ENCODE results near the gene RNF44. TPM values are rescaled to one million over a fixed set of nuclear protein-coding genes. Genes with fewer than 3 reads are reported as not detected.

Gene RNF44
- 6.0 TPM for polyA plus RNA-seq

GRCh38 chr5:176536902-176537553, at the start of gene RNF44:
RNF44 (minus strand) TSS chr5:176537402; CDS start chr5:176532472, 4,930 bp downstream.
- H3K27me3 Mint-ChIP-seq, result no peaks in the 10 kb centered on the region
- peak within 1 kb of the TSS; percentile 99 to 100 (median 99) for H3K27ac Mint-ChIP-seq
- H3K4me1 Mint-ChIP-seq, result peaks cover 39 to 52% (median 41%) of the 10 kb centered on the region in 3 donors
- peaks cover 2% of the 10 kb centered on the region for H3K36me3 Mint-ChIP-seq
- peak within 1 kb of the TSS; percentile 98 to 99 (median 99) for H3K4me3 Mint-ChIP-seq
- H3K9me3 Mint-ChIP-seq, result no peaks in the 10 kb centered on the region

- peaks cover 0 to 4% (median 4%) of the 10 kb centered on the region in 3 donors for H3K4me1 Mint-ChIP-seq
- H3K4me3 Mint-ChIP-seq, result no peak overlapping the region
- H3K36me3 Mint-ChIP-seq, result no peaks in the 10 kb centered on the region
- peaks cover 5 to 10% (median 6%) of the 10 kb centered on the region in 3 donors for H3K9me3 Mint-ChIP-seq
- peak overlapping the region in 1 of 3 donors; percentile 31 for H3K27ac Mint-ChIP-seq
- H3K27me3 Mint-ChIP-seq, result peaks cover 2% of the 10 kb centered on the region
Measured at GRCh38 chr5:176583076-176583475, 45.9 kb upstream of the RNF44 start.

GRCh38 chr5:176581361-176581760, 44.2 kb upstream of the RNF44 start:
- H3K36me3 Mint-ChIP-seq, result no peaks in the 10 kb centered on the region
- H3K27ac Mint-ChIP-seq, result no peak overlapping the region
- H3K27me3 Mint-ChIP-seq, result peaks cover 2% of the 10 kb centered on the region
- no peak overlapping the region for H3K4me3 Mint-ChIP-seq
- peaks cover 5 to 10% (median 6%) of the 10 kb centered on the region in 3 donors for H3K9me3 Mint-ChIP-seq
- peaks cover 0 to 7% (median 4%) of the 10 kb centered on the region in 3 donors for H3K4me1 Mint-ChIP-seq

GRCh38 chr5:176579323-176579722, 42.1 kb upstream of the RNF44 start:
- Mint-ChIP-seq H3K9me3 (peaks cover 0 to 3% (median 0%) of the 10 kb centered on the region in 3 donors), H3K27ac (no peak overlapping the region), H3K27me3 (peaks cover 5% of the 10 kb centered on the region), H3K4me3 (no peak overlapping the region), H3K4me1 (peaks cover 0 to 7% (median 4%) of the 10 kb centered on the region in 3 donors), H3K36me3 (no peaks in the 10 kb centered on the region)

GRCh38 chr5:176578391-176578808, 41.2 kb upstream of the RNF44 start:
- Mint-ChIP-seq H3K27ac (no peak overlapping the region), H3K9me3 (no peaks in the 10 kb centered on the region), H3K4me1 (peaks cover 1 to 11% (median 4%) of the 10 kb centered on the region in 3 donors), H3K4me3 (no peak overlapping the region), H3K27me3 (peaks cover 3% of the 10 kb centered on the region), H3K36me3 (no peaks in the 10 kb centered on the region)

- Mint-ChIP-seq H3K4me1 (peaks cover 3 to 11% (median 4%) of the 10 kb centered on the region in 3 donors), H3K27me3 (peaks cover 3% of the 10 kb centered on the region), H3K4me3 (no peak overlapping the region), H3K27ac (no peak overlapping the region), H3K9me3 (no peaks in the 10 kb centered on the region), H3K36me3 (no peaks in the 10 kb centered on the region)
Measured at GRCh38 chr5:176577312-176578176, 40.3 kb upstream of the RNF44 start.

GRCh38 chr5:176575488-176576422, 38.6 kb upstream of the RNF44 start:
- no peak overlapping the region for H3K4me3 Mint-ChIP-seq
- H3K36me3 Mint-ChIP-seq, result no peaks in the 10 kb centered on the region
- H3K27me3 Mint-ChIP-seq, result peaks cover 5% of the 10 kb centered on the region
- H3K27ac Mint-ChIP-seq, result no peak overlapping the region
- H3K4me1 Mint-ChIP-seq, result peaks cover 3 to 11% (median 4%) of the 10 kb centered on the region in 3 donors
- no peaks in the 10 kb centered on the region for H3K9me3 Mint-ChIP-seq

GRCh38 chr5:176575066-176575465, 37.9 kb upstream of the RNF44 start:
- Mint-ChIP-seq H3K4me1 (peaks cover 3 to 11% (median 4%) of the 10 kb centered on the region in 3 donors), H3K36me3 (no peaks in the 10 kb centered on the region), H3K27ac (no peak overlapping the region), H3K4me3 (no peak overlapping the region), H3K27me3 (peaks cover 5% of the 10 kb centered on the region), H3K9me3 (no peaks in the 10 kb centered on the region)

- Mint-ChIP-seq H3K4me3 (no peak overlapping the region), H3K36me3 (no peaks in the 10 kb centered on the region), H3K27ac (no peak overlapping the region), H3K27me3 (peaks cover 5% of the 10 kb centered on the region), H3K4me1 (peaks cover 3 to 11% (median 4%) of the 10 kb centered on the region in 3 donors), H3K9me3 (no peaks in the 10 kb centered on the region)
Measured at GRCh38 chr5:176574297-176574591, 37.0 kb upstream of the RNF44 start.

- no peak overlapping the region for H3K27ac Mint-ChIP-seq
- H3K4me3 Mint-ChIP-seq, result no peak overlapping the region
- H3K4me1 Mint-ChIP-seq, result peaks cover 3 to 11% (median 4%) of the 10 kb centered on the region in 3 donors
- H3K9me3 Mint-ChIP-seq, result no peaks in the 10 kb centered on the region
- peaks cover 5% of the 10 kb centered on the region for H3K27me3 Mint-ChIP-seq
- no peaks in the 10 kb centered on the region for H3K36me3 Mint-ChIP-seq
Measured at GRCh38 chr5:176573564-176574296, 36.5 kb upstream of the RNF44 start.

- Mint-ChIP-seq H3K27ac (no peak overlapping the region), H3K9me3 (no peaks in the 10 kb centered on the region), H3K27me3 (peaks cover 9% of the 10 kb centered on the region), H3K4me1 (peaks cover 0 to 4% (median 4%) of the 10 kb centered on the region in 3 donors), H3K36me3 (no peaks in the 10 kb centered on the region), H3K4me3 (peak overlapping the region in 1 of 4 donors; percentile 45)
Measured at GRCh38 chr5:176570044-176570443, 32.8 kb upstream of the RNF44 start.

GRCh38 chr5:176568657-176569056, 31.5 kb upstream of the RNF44 start:
- Mint-ChIP-seq H3K27ac (no peak overlapping the region), H3K36me3 (no peaks in the 10 kb centered on the region), H3K4me3 (no peak overlapping the region), H3K27me3 (peaks cover 10% of the 10 kb centered on the region), H3K9me3 (no peaks in the 10 kb centered on the region), H3K4me1 (peaks cover 0 to 4% (median 0%) of the 10 kb centered on the region in 3 donors)

GRCh38 chr5:176565760-176566288, 28.6 kb upstream of the RNF44 start:
- Mint-ChIP-seq H3K27me3 (peaks cover 16% of the 10 kb centered on the region), H3K4me3 (no peak overlapping the region), H3K27ac (no peak overlapping the region), H3K4me1 (peaks cover 0 to 4% (median 0%) of the 10 kb centered on the region in 3 donors), H3K9me3 (no peaks in the 10 kb centered on the region), H3K36me3 (peaks cover 2% of the 10 kb centered on the region)

- peaks cover 3 to 6% (median 6%) of the 10 kb centered on the region in 3 donors for H3K4me1 Mint-ChIP-seq
- H3K4me3 Mint-ChIP-seq, result peak overlapping the region in 1 of 4 donors; percentile 42
- H3K36me3 Mint-ChIP-seq, result peaks cover 2% of the 10 kb centered on the region
- H3K9me3 Mint-ChIP-seq, result no peaks in the 10 kb centered on the region
- H3K27ac Mint-ChIP-seq, result peak overlapping the region in 1 of 3 donors; percentile 68
- H3K27me3 Mint-ChIP-seq, result peaks cover 21% of the 10 kb centered on the region
Measured at GRCh38 chr5:176564002-176564401, 26.8 kb upstream of the RNF44 start.

Data from IgD-negative memory B cell (primary cell).